BJ (cell line): ENCODE measurements around the gene P4HA1. TPM values are rescaled to one million over a fixed set of nuclear protein-coding genes. Genes with fewer than 3 reads are reported as not detected.

Source experiments
- CTCF ChIA-PET: fragments of 350-600 bp; formaldehyde crosslinking; extraction: SDS; loops from one replicate; lab custom pipeline; 2021; ENCODE audit warnings: antibody characterized with exemption, inconsistent platforms; lab: Yijun Ruan, JAX
- POLR2A ChIA-PET: fragments of 300-600 bp; sonication (Branson Sonifier 250); formaldehyde crosslinking; extraction: SDS; loops from one replicate; lab custom pipeline; 2021; ENCODE audit warnings: antibody characterized with exemption; lab: Charles Lee
- DNase-seq: peaks from one replicate; pipeline ENCODE4 v3.0.0-alpha.2; 2011; ENCODE audit warnings: low read depth
- H3K27me3 ChIP-seq: 2 replicates; pipeline ENCODE4 v1.6.0; 2011; ENCODE audit warnings: low read length; ENCODE audit not compliant: control insufficient read depth, insufficient read depth
- H3K36me3 ChIP-seq: 2 replicates; pipeline ENCODE4 v1.5.1; 2011; ENCODE audit warnings: low read length; ENCODE audit not compliant: control insufficient read depth, insufficient read depth
- H3K4me3 ChIP-seq: 2 replicates; pipeline ENCODE4 v1.5.1; 2011; ENCODE audit warnings: low read depth, mild to moderate bottlenecking, control low read depth, low read length
- polyA plus RNA-seq: library from polyadenylated mRNA; depleted of rRNA; stranded (reverse); fragments of >200 nt; gene quantifications from 2 replicates; pipeline ENCODE4 v1.2.3, GENCODE V29; 2011
- TF ChIP-seq, protein P1 (sequence below): IDR thresholded peaks from 2 replicates; pipeline ENCODE4 v1.5.1; 2011; ENCODE audit warnings: low read depth, mild to moderate bottlenecking, control low read depth, inconsistent platforms, low read length, moderate library complexity; ENCODE audit not compliant: insufficient read depth

P4HA1 gene
- polyA plus RNA-seq, 1 experiment, result 91.7 TPM

DNA sequence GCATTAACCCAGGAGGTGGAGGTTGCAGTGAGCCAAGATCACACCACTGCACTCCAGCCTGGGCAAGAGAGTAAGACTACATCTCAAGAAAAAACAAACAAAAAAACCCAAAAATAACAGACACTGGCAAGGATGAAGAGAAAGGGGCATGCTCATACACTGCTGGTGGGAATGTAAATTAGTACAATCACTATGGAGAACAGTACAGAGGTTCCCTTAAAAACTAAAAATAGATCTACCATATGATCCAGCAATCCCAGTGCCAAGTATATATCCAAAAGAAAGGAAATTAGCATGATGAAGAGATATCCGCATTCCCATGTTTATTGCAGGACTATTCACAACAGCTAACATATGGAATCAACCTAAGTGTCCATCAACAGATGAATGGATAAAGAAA is 75.6 kb downstream of the P4HA1 start:
- Histone ChIP-seq H3K4me3 (no peak overlapping the region), H3K27me3 (no peaks in the 10 kb centered on the region), H3K36me3 (peaks cover 12% of the 10 kb centered on the region)
- TF ChIP-seq, protein P1, sequence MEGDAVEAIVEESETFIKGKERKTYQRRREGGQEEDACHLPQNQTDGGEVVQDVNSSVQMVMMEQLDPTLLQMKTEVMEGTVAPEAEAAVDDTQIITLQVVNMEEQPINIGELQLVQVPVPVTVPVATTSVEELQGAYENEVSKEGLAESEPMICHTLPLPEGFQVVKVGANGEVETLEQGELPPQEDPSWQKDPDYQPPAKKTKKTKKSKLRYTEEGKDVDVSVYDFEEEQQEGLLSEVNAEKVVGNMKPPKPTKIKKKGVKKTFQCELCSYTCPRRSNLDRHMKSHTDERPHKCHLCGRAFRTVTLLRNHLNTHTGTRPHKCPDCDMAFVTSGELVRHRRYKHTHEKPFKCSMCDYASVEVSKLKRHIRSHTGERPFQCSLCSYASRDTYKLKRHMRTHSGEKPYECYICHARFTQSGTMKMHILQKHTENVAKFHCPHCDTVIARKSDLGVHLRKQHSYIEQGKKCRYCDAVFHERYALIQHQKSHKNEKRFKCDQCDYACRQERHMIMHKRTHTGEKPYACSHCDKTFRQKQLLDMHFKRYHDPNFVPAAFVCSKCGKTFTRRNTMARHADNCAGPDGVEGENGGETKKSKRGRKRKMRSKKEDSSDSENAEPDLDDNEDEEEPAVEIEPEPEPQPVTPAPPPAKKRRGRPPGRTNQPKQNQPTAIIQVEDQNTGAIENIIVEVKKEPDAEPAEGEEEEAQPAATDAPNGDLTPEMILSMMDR, result no peak
- ChIA-PET CTCF (no interaction called here), POLR2A (no interaction called here)
- no peak for DNase-seq

DNA sequence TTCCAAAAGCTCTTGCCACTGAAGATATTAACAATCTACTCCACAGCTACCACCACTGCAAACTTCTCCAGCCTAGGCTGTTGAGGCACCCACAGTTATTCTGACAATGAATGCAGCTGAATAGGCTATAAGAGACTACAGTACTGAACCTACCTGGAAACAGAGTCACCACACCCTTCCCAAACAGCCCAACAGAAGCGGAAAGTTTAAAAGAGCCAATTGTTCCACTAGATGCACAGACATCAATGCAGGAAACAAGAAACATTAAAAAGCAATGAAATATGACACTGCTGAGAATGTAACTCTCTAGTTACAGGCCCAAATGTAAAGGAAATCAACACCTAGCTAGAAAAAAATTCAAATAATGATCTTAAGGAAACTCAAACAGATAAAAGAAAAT is 77.6 kb downstream of the P4HA1 start:
- POLR2A ChIA-PET, result no interaction called here
- TF ChIP-seq, protein P1, result no peak
- Histone ChIP-seq H3K36me3 (peaks cover 17% of the 10 kb centered on the region), H3K27me3 (no peaks in the 10 kb centered on the region), H3K4me3 (no peak overlapping the region)
- CTCF ChIA-PET, result no interaction called here
- DNase-seq, result no peak

DNA sequence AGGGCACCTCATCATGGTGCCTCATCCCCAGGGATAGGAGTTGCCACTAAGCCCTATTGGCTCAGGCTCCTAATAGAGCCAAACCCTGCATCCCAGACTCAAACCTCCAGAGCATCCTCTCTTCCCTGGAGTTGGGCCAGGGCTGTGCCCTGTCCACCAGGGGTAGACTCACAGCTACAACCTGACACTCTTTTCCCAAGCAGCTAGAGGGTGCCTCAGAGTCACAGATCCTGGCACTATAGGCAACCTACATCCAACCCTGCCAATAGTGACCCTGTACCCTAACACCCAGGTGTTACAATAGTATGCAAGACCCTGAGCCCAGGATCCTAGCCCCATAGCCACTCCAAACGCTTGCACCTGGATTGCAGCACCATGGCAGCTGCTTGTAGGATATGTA is 78.0 kb downstream of the P4HA1 start:
- Histone ChIP-seq H3K4me3 (no peak overlapping the region), H3K36me3 (peaks cover 17% of the 10 kb centered on the region), H3K27me3 (no peaks in the 10 kb centered on the region)
- TF ChIP-seq, protein P1, result no peak
- POLR2A ChIA-PET, result no interaction called here
- CTCF ChIA-PET, result no interaction called here
- DNase-seq, result no peak

DNA sequence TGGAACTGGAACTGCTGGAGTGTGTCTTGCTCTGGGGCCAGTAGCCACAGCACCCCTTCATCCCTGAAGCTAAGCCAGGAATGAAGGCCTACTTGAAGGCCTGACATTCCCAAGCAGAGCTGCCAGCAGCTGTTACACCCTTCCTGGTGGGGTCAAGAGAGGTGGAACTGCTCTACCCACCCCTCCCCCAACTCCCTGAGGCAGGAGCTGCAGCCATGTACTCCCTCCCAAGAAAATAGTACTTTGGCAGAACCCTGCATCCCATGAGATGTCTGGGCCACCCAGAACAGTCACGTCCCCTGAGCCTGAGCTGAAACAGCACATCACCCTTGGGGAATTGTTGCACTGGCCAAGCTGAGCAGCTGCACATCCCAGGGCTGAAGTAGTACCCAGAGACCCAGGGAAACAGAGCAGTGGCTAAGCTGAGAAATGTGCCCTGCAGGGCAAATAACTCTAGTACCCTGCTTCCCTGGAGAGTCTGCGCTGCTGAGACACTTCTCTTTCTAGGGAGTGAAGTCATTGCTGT is 78.6 kb downstream of the P4HA1 start:
- ChIA-PET POLR2A (no interaction called here), CTCF (no interaction called here)
- Histone ChIP-seq H3K27me3 (no peaks in the 10 kb centered on the region), H3K36me3 (peaks cover 20% of the 10 kb centered on the region), H3K4me3 (no peak overlapping the region)
- DNase-seq, result no peak
- TF ChIP-seq, protein P1, result no peak

DNA sequence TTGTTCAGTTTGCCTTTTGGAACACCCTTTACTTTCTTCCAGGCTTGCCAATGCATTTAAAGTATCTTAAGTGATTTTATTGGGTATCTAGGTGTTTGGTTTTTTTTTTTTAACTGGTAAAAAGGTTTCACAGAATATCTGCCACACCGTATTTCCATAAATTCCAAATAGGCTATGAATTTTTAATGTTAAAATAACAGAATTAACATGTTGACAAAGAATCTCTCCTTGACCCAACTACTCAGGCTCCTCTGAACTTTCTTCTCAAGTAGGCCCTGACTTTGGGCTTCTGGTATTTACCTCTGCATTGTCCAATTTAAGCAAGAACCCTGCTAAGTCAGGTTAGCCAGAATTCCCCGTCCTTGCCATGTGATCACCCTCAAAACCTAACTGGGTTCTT is 80.9 kb downstream of the P4HA1 start:
- no peak overlapping the region for H3K4me3 ChIP-seq
- no peaks in the 10 kb centered on the region for H3K27me3 ChIP-seq
- peaks cover 22% of the 10 kb centered on the region for H3K36me3 ChIP-seq
- no peak for DNase-seq
- ChIA-PET CTCF (interaction anchor here (2.1 kb wide), 1 partner anchor 143 kb away, joined by 5 read pairs; no protein-coding TSS in a partner anchor), POLR2A (no interaction called here)
- TF ChIP-seq, protein P1, result no peak
